ENCODE data around the gene TSPAN7. TPM values are rescaled to one million over a fixed set of nuclear protein-coding genes. Genes with fewer than 3 reads are reported as not detected.

The TSPAN7 gene
- total RNA-seq, 1 experiment from 2014 or later, result not detected

DNA sequence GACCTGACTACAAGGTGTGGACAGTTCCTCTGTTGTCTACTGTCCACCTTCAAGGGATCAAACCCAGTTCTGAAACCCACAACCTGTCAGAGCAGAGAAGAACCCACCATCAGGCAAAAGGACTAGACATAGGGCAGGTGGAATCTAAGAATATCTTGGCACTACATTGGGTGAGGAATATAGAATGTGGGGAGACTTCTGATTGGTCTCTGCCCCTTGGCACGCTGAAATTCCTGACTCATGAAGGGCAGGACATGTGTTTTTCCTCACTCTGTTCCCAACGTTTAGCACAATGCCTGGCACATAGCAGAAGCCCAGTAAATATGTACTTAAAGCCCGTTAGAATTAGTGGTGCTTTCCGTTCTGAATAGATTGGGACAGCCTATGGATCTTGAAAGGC, 59.3 kb downstream of the TSPAN7 start:
- BruUV-seq (replicated peaks), result no TSS peak
- POLR2A ChIA-PET (ENCODE audit: unreplicated experiment), result no interaction called here
- intact Hi-C loops (cut with micrococcal nuclease), result no loop called here

DNA sequence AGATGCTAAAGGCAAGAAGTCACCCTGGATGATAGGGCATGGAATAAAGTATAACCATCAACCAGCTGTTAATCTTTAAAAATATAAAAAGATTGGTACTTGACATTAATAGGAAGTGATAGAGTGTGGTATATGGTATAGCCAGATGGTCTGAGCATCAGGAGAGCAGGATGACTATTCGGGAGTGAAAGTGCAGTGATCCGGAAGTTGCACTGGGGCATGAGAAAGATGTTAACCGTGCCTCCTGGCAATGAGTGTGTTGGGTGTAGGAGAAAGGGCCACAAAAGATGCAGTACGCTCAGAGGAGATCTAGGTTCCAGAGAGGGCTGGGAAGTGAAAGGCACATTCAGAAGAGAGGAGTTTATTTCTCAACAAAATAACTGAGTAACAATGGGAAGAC, 65.0 kb downstream of the TSPAN7 start:
- CTCF ChIA-PET, result no interaction called here
- TF ChIP-seq EZH2 (IDR thresholded peaks at IDR 0.05; ENCODE audit: low read length, unreplicated experiment) (no peak), CTCF (conservative IDR thresholded peaks at IDR 0.05; ENCODE audit: low read depth, low read length) (no peak), EZH2phosphoT487 (IDR thresholded peaks at IDR 0.05; ENCODE audit: borderline replicate concordance, low read length) (no peak)

More for the DNA sequence above, 59.3 kb downstream of the TSPAN7 start:
- Histone ChIP-seq H3K9me3 (ENCODE audit: low read length) (no peaks in the 10 kb centered on the region), H2AFZ (ENCODE audit: low read length) (no peak overlapping the region), H3K27ac (ENCODE audit: low read length) (no peak overlapping the region), H3K9ac (ENCODE audit: low read length) (no peak overlapping the region), H3K27me3 (ENCODE audit: low read length) (peaks cover 41% of the 10 kb centered on the region), H3K9me2 (replicated peaks; ENCODE audit: low read length) (no peaks in the 10 kb centered on the region), H3K4me3 (ENCODE audit: low read length) (no peak overlapping the region), H3K36me3 (ENCODE audit: low read depth, low read length) (no peaks in the 10 kb centered on the region), H3F3A (ENCODE audit: low read length, unreplicated experiment) (no peaks in the 10 kb centered on the region), H3K4me1 (ENCODE audit: insufficient read depth, low read length) (no peaks in the 10 kb centered on the region), H3K4me2 (ENCODE audit: low read length) (no peak overlapping the region), H3K79me2 (ENCODE audit: low read length) (no peaks in the 10 kb centered on the region), H4K20me1 (ENCODE audit: low read length) (no peaks in the 10 kb centered on the region)
- no peak for TF ChIP-seq CTCF (conservative IDR thresholded peaks at IDR 0.05; ENCODE audit: low read depth, low read length)
- TF ChIP-seq EZH2 (IDR thresholded peaks at IDR 0.05; ENCODE audit: low read length, unreplicated experiment), result no peak
- no peak for TF ChIP-seq EZH2phosphoT487 (IDR thresholded peaks at IDR 0.05; ENCODE audit: borderline replicate concordance, low read length)
- DNase-seq, result no peak
- CTCF ChIA-PET, result no interaction called here
- no peak for ATAC-seq

GRCh38 chrX:38627683-38628082, 66.3 kb downstream of the TSPAN7 start:
- BruUV-seq (replicated peaks), result no TSS peak

More for the DNA sequence above, 65.0 kb downstream of the TSPAN7 start:
- BruUV-seq (replicated peaks), result no TSS peak
- no peaks in the 10 kb centered on the region for H3K9me3 ChIP-seq (ENCODE audit: low read length)
- H3K36me3 ChIP-seq (ENCODE audit: low read depth, low read length), result no peaks in the 10 kb centered on the region
- H3K27ac ChIP-seq (ENCODE audit: low read length), result no peak overlapping the region
- no peak overlapping the region for H2AFZ ChIP-seq (ENCODE audit: low read length)
- POLR2A ChIA-PET (ENCODE audit: unreplicated experiment), result no interaction called here
- no peaks in the 10 kb centered on the region for H4K20me1 ChIP-seq (ENCODE audit: low read length)
- no peak for DNase-seq
- intact Hi-C loops (cut with micrococcal nuclease), result no loop called here
- H3F3A ChIP-seq (ENCODE audit: low read length, unreplicated experiment), result no peaks in the 10 kb centered on the region
- no peak overlapping the region for H3K9ac ChIP-seq (ENCODE audit: low read length)
- no peak overlapping the region for H3K4me2 ChIP-seq (ENCODE audit: low read length)
- no peak overlapping the region for H3K4me3 ChIP-seq (ENCODE audit: low read length)
- no peaks in the 10 kb centered on the region for H3K9me2 ChIP-seq (replicated peaks; ENCODE audit: low read length)
- H3K79me2 ChIP-seq (ENCODE audit: low read length), result no peaks in the 10 kb centered on the region
- ATAC-seq, result no peak
- H3K27me3 ChIP-seq (ENCODE audit: low read length), result peaks cover 8% of the 10 kb centered on the region; the same call in 1 of the 2 replicates
- H3K4me1 ChIP-seq (ENCODE audit: insufficient read depth, low read length), result no peaks in the 10 kb centered on the region

More at GRCh38 chrX:38627683-38628082, 66.3 kb downstream of the TSPAN7 start:
- Histone ChIP-seq H3F3A (ENCODE audit: low read length, unreplicated experiment) (no peaks in the 10 kb centered on the region), H3K9me3 (ENCODE audit: low read length) (no peaks in the 10 kb centered on the region), H3K9ac (ENCODE audit: low read length) (no peak overlapping the region), H3K27me3 (ENCODE audit: low read length) (peaks cover 9% of the 10 kb centered on the region; the same call in 1 of the 2 replicates), H3K4me1 (ENCODE audit: insufficient read depth, low read length) (no peaks in the 10 kb centered on the region), H3K79me2 (ENCODE audit: low read length) (no peaks in the 10 kb centered on the region), H3K9me2 (replicated peaks; ENCODE audit: low read length) (no peaks in the 10 kb centered on the region), H2AFZ (ENCODE audit: low read length) (no peak overlapping the region), H3K4me2 (ENCODE audit: low read length) (no peak overlapping the region), H3K4me3 (ENCODE audit: low read length) (no peak overlapping the region), H4K20me1 (ENCODE audit: low read length) (no peaks in the 10 kb centered on the region), H3K27ac (ENCODE audit: low read length) (no peak overlapping the region), H3K36me3 (ENCODE audit: low read depth, low read length) (no peaks in the 10 kb centered on the region)
- intact Hi-C loops (cut with micrococcal nuclease), result no loop called here
- TF ChIP-seq CTCF (conservative IDR thresholded peaks at IDR 0.05; ENCODE audit: low read depth, low read length), result peak; percentile 75
- no peak for TF ChIP-seq EZH2 (IDR thresholded peaks at IDR 0.05; ENCODE audit: low read length, unreplicated experiment)
- DNase-seq, result peak; percentile 57
- POLR2A ChIA-PET (ENCODE audit: unreplicated experiment), result no interaction called here
- peak; percentile 69 for ATAC-seq
- CTCF ChIA-PET, result interaction anchor here (0.6 to 1.0 kb wide), 2 partner anchors 17 to 292 kb away, joined by 4 to 7 read pairs; no protein-coding TSS in a partner anchor
